ENCODE results near the gene BHLHE40.

DNA sequence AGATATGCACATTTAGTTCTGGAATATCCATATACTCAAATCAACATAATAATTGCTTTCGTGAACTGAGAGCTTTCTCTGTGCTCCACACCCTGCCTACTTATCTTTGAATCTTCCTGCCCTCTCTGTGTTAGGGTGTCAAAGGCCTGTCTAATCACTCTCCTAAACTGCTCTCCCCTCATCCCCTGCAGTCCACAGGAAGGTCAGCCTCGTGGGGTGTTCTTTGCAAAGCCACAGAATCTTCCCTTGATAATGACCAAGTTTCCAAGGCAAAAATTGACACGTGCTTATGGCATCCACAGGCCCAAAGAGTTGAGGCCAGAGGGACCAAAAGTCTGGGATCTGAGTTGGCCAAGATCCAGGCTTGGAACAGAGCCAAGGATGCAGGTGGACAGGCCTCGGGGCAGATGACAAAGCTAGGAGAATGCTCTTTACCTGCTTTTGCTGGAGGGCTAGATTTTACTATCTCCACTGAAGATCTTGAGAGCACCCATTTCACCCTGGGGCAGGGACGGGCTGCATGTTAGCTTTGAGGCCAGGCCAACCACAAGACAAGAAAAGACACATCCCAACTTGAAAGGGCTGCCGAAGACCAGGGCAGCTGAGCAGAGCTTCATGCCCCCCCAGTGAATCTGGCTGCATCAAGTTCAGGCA is 20.4 kb downstream of the BHLHE40 start:
- TF ChIP-seq, protein P1, sequence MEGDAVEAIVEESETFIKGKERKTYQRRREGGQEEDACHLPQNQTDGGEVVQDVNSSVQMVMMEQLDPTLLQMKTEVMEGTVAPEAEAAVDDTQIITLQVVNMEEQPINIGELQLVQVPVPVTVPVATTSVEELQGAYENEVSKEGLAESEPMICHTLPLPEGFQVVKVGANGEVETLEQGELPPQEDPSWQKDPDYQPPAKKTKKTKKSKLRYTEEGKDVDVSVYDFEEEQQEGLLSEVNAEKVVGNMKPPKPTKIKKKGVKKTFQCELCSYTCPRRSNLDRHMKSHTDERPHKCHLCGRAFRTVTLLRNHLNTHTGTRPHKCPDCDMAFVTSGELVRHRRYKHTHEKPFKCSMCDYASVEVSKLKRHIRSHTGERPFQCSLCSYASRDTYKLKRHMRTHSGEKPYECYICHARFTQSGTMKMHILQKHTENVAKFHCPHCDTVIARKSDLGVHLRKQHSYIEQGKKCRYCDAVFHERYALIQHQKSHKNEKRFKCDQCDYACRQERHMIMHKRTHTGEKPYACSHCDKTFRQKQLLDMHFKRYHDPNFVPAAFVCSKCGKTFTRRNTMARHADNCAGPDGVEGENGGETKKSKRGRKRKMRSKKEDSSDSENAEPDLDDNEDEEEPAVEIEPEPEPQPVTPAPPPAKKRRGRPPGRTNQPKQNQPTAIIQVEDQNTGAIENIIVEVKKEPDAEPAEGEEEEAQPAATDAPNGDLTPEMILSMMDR (IDR thresholded peaks at IDR 0.05), result no peak
- TF ChIP-seq POLR2AphosphoS5 (IDR thresholded peaks at IDR 0.05; ENCODE audit: insufficient read depth in 1 of 2, low read depth in 1 of 2), result no peak
